Right renal pelvis (tissue), 4 donors: Measurements from ENCODE around the gene ATF2. TPM values are rescaled to one million over a fixed set of nuclear protein-coding genes. Genes with fewer than 3 reads are reported as not detected.
"Not testable (repeated sequence)": the region's sequence is repeated elsewhere in the genome, so short reads cannot be mapped to it uniquely, and the experiment has no call there.

Source experiments
- DNase-seq, 4 donors: peaks; one replicate each; pipeline ENCODE4 v3.0.0-alpha.2; 2013; ENCODE audit warnings: low read depth in 4 of 4, low spot score in 3 of 4, missing footprints in 1 of 4
- polyA plus RNA-seq, 4 donors: library from polyadenylated mRNA; unstranded; fragments of 120-200 nt; gene quantifications; one replicate each; pipeline ENCODE4 v1.2.1, GENCODE V29; 2013; ENCODE audit not compliant: insufficient read length in 4 of 4

ATF2 gene
- polyA plus RNA-seq, 4 donors = 54.6 to 71.0 (median 67.4) TPM

DNA sequence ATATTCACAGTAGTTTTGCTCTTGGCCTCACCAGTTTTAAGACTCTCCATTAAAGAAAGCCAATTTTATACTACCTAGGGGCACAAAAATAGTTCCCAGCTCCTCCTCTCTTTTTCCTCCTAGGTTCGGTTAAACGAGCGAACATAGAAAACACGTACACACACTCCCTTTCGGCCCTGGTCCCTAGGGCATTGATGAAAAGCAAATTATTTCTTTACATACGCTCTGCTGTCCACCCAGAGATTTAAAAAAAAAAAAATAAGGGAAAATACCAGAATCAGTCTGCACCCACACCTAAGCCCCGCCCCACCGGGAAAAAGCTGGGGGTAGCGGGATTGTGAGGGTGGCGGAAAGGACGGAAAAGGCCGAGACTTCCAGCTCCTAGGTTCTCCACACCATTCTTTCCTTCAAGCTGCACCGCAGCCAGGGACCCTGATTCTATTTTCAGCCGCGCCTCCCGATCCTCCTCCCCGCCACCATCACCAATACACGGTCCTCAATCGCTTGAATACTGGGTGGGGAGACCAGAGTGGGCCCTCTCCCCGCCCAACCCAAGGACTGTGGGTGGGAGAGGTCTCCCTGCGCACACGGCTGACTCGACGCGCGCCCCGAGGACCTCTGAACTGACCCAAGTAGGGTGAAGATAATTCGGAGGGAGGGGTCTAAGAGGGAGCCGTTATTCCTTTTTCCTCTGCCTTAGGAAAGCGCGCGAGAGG is 769 bp downstream of the ATF2 start:
- DNase-seq = peak in 3 of 4 donors; percentile 26 to 62 (median 43)

DNA sequence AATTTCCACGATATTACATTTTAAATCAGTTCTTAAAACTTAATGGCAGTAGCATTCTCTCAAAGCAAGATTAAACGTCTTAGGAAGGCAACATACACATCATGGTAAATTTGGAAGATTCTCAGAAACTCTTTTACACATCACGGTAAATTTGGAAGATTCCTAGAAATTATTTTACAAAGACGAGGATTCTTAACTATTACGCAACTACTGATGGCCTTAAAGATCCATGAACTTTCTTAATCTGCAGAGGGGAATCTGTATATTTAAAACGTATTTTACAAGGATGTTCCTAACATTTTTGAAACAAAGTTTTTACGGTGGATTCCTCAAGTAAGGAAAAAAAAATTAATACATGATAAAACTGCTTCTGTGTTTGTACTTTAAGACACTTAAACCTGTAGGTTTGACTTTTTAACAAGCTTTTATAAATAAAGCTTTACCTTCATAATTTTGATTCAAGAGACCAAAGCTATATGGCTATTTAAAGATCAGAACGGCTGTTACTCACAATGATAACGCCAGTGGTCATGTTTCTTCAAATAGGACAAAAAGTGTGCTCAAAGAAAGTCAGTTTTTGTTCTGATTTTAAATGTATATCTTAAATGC is 1.7 kb downstream of the ATF2 start:
- no peak for DNase-seq

DNA sequence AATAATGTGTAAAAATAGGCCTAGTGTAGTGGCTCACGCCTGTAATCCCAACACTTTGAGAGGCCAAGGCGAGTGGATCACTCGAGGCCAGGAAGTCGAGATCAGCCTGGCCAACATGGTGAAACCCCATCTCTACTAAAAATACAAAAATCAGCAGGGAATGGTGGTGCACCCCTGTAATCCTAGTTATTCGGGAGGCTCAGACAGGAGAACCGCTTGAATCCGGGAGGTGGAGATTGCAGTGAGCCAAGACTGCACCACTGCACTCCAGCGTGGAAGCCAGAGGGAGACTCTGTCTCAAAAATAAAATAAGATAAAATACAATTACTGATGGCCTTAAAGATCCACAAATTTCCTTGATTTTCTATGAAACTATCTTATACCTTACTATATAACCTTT is 3.8 kb downstream of the ATF2 start:
- DNase-seq = no peak

DNA sequence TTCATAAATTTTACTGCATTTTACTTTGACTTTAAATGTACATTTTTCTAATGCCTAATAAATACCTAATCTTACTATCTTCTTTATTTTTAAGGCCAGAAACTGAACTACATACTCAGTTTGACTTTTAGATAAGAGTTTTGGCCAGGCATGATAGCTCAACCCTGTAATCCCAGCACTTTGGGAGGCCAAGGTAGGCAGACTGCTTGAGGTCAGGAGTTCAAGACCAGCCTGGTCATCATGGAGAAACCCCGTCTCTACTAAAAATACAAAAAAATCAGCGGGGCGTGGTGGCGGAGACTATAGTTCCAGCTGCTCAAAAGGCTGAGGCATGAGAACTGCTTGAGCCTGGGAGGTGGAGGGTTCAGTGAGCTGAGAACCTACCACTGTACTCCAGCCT is 9.1 kb downstream of the ATF2 start:
- DNase-seq = no peak

DNA sequence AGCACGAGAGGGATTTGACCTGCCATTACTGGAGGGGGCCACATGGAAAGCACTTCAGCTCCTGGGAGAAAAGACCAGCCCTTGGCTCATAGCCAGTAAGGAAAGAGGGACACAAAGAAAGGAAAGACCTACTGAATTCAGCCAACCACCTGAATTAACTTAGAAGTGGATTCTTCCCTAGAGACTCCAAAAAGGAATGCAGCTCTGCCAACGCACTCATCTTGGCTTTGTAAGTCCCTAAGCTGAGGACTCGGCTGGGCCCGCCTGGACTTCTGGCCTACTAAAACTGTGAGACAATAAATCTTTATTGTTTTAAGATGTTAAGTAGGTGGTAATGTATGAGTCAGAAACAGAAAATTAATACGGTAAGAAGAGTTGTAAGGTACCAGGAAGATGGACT is 11.5 kb downstream of the ATF2 start:
- DNase-seq = no peak

DNA sequence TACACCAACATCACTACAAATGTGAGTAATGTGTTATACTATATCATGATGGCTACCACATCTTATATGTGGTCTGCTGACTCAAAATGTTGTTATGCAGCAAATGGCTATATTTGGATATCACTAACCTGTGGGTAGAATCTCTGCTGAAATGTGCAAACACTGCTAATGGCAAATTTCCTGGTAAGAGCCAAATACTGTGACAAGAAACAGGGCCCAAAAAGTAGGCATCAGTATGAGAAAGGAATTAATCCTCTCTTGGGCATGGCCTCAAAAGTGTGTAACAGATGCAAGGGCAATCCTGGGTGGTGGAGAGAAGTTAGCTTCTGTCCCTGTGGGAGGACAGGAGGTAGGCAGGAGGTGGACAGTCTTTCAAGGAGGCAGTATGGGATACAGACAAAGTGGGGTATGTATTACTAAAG is 13.3 kb downstream of the ATF2 start:
- no peak for DNase-seq

DNA sequence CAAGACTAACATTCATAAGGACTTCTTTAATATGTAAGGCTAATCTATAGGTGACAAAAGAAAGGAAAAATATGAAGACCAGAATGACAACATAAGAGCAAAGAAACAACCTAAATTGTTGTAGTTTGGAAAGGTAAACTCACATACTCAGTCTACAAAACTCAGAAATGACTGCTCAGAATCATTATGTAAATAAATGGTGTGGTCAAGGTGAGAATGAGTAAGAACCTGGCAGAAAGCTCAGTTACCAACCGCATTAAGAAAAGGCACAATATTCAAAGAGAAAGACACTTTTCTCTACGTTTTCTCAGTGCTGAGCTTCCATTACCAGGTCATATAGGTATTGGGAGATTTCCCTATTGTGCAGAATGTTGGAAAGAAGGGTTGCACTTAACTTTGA is 15.8 kb downstream of the ATF2 start:
- DNase-seq = no peak

DNA sequence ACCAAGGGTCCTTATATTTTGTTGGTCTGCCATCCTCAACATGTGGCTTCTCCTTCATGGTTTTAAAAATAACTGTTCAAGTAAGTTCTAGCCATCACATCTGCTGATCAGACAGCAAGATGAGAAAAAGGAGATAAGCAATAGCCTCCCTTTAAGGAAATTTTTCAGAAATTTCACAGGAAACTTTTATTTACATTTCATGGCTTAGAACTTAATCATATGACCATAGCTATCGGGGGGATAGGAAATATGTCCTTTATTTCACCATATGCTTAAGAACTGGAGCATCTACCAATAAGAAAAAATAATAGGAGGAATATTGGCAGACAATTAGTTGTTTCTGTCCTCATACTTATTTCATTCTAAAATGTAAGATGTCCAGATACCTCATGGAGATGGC is 16.2 kb downstream of the ATF2 start:
- no peak for DNase-seq

DNA sequence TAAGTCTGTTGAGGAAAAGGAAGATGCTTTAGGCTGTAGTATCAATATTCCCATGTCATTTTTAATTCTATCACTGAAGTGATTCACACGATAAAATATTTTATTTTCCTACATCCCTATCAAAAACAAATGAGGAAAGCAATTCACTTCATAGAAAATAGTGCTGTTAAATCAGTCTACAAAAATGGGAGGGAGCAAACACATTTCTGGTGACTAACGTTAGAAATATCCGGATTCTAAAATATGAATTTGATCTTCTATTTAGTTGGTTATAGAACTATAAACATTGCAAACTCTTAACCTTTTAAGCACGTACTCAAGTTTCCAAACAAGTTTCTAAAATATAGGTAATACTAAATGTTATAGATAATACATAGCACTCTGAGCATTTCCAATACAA is 20.8 kb downstream of the ATF2 start:
- no peak for DNase-seq

DNA sequence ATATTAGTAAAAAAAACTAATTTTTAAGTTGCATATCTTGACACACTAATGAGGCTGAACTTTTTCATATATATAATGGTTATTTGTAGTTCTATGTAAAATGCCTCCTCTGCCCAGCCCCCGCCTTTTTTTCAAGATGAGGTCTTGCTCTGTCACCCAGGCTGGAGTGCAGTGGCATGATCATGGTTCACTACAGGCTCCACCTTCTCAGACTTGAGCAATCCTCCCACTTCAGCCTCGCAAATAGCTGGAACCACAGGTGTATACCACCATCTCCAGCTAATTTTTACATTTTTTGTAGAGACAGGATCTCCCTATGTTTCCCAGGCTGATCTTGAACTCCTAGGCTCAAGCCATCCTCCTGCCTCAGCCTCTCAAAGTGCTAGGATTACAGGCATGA is 24.3 kb downstream of the ATF2 start:
- DNase-seq = no peak

DNA sequence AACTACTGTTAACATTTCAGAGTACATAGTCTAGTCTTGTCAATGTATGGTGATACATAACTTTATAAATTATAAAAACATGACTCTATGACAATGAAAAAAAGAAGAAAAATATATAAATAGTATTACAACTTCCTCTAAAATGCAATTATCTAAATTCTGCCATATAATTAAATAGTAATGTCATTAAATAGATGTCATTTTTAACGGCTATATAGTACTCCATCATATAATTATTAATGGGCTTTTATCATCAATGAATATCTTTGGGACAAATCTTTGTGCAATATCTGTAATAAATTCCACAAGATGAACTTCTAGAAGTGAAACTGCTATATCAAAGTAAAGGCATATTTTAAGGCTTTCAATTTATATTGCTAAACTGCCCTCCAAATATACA is 24.8 kb downstream of the ATF2 start:
- no peak for DNase-seq

DNA sequence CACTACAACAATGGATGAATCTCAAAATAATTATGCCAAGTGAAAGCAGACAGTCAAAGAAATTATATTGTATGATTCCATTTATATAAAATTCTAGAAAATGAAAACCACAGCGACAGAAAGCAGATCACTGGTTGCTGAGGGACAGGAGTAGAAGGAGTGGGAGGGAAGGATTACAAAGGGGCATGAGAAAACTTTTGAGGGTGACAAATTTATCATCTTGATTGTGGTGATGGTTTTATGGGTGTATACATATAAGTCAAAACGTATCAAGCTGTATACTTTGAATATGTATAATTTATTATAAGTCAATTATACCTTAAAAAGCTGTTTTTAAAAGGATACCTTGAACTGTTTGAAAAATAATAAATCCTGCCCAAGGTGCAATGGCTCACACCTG is 27.7 kb downstream of the ATF2 start:
- DNase-seq = no peak

DNA sequence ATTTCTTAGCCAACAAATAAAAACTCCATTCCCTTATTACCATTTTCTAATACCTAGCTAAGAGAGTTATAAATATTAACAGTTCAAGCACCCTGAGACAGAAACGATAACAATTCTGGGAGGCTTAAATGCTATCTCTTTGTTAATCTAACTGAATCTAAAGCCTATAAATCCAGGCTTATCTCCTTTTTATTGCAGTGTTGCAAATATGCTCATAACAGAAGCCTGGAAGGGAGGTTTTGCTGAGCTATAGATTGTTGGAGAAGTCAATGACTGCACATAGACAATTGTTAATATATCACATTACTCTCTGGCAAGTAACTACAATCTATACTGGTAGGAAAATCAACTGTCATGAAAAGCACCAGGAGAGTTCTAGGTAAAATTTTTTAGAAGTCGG is 30.2 kb downstream of the ATF2 start:
- no peak for DNase-seq

DNA sequence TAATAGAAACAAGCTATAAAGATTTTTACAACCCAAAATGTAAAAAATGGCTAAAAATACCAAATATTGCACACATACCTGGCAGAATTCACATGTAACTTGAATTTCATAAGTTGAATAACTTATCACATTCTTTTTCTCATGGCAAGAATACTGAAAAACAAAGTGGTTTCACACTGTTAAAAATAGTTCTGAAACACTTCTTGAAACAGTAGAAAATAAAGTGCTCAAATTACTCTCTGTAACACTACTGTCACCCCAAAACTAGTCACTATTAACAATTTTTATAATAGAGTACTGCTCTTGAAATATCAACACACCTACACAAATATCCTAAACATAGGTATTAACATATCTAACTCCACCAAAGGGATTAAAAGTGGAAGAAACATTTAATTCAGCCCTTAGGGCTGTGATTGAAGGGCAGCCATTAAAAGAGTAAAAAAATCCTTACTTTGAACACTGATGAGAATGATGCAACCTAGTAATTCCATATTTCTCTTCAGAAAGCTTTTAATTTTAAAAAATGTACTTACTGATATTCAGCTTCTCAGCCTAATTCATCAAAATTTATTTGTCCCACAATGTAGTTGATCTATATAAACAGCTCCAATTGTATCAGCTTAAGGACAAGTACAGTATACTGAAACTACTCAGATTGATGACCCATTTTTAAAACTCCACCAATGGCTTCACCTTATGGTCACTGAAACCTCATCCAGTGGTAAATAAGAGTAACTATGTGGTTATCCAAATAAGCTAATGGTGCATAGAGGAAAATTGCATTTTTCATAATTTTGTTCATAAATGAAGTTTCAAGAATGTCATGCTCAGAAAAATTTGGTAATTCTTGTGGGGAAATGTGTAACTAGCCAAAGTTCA is 31.4 kb downstream of the ATF2 start:
- no peak for DNase-seq

DNA sequence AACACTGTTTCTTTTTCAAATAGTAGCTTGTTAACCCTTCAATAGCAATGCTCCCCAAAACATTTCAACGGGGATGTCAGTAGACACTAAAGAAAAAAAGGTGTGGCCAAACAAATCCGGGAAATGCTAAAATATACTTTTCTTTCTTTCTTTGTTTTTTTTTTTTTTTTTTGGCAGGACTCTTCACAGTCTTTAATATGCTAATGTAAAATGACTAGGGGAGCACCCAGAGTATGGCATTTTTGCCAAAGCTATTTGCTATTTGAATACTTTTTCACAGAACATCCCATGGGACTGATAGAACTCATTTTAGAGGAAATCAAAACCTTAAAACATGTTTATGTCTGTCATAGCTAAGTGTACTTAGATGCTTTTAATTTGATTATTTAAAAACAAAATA is 32.1 kb downstream of the ATF2 start:
- DNase-seq = no peak

DNA sequence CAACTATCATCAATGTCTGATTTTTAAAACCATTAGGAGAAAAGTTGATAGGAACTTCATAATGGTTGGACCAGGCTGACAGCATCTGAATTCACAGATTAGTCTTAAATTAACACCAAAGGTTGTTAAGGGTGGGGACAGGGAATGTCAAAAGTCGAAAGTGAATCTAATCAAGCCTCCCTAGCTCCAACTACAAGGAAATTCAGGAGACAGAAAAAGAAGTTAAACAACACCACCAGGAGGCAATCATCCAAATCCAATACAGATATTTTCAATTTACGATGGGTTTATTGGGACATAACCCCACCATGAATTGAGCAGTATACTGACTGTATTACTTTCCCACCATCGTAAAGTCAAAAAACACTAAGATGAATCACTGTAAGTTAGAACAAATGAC is 32.8 kb downstream of the ATF2 start:
- DNase-seq = no peak

DNA sequence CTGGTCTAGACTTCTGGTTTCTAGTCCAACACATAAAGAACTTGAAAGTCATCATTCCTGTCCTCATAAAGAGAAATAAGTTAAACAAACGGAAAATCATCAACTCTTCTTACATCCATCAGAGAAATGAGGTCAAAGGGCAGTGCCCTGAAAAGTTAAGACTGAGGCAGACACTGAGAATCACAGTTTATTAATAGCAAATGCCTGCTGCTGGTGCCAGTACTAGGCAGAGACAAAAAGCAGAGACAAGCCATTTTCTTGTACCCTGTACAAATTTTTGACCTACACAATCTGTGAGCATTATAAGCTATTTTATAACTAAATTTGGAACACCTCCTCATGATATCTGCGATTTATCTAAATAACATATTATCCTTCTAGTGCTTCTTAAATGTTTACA is 36.8 kb downstream of the ATF2 start:
- DNase-seq = no peak

DNA sequence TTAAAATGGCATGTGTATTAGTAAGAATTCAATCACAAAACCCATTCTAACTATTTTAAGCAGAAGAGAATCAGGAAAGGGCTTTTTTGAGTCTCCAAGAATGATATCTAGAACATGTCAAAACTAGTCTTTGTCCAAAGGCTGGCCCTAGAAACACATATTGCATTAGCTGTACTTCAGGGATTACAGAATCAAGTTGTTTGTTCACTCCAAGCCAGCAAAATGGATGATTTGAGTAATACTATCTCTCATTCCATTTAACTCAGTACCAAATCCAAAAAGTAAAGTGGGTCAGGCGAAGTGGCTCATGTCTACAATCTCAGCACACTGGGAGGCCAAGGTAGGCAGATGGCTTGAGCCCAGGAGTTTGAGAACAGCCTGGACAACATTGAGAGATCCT is 41.3 kb downstream of the ATF2 start:
- DNase-seq = no peak

DNA sequence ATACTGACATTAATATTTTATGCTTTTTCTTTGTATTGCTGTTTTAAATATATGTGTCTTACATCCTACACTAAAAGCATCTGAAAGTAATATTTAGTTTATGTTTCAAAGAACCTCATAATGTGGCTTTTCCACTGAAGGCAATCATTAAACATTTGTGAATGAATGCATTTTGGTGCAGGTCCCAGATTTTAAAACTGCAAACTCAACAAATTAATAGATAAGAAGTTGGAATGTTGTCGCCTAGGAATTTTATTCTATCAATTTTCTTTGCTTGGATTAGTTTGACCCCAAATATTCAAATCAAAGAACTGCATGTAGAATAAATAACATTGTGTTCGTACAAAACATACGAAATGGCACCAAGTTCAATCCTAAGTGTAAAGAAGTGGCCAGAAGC is 44.7 kb downstream of the ATF2 start:
- no peak for DNase-seq

DNA sequence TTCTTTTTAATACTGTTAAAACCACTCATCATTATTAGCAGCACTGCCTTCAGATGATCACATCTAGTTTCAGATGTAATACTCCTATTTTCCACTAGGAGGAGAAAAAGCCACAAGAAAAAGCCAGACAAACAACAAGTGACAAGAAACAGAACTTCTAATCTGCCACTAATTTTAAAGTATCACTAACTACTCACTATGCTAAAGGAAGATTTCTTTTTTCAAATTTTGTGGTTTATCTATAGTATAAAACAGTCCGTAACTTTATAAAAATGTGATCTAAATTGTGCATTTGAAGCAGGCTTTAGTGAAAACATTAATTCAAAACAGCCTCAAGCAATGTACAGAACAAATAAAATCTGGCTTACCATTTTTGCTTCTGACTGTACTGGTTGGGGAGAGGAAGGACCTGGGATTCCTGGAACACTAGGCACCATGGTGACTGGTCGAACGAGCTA is 56.8 kb downstream of the ATF2 start:
- peak; percentile 17 to 27 (median 20) for DNase-seq

DNA sequence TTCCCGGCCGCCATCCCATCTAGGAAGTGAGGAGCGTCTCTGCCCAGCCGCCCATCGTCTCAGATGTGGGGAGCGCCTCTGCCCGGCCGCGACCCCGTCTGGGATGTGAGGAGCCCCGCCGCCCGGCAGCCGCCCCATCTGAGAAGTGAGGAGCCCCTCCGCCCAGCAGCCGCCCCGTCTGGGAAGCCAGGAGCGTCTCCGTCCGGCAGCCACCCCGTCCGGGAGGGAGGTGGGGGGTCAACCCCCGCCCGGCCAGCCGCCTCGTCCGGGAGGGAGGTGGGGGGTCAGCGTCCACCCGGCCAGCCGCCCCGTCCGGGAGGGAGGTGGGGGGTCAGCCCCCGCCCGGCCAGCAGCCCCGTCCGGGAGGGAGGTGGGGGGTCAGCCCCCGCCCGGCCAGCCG is 59.9 kb downstream of the ATF2 start:
- not testable (repeated sequence) for DNase-seq

DNA sequence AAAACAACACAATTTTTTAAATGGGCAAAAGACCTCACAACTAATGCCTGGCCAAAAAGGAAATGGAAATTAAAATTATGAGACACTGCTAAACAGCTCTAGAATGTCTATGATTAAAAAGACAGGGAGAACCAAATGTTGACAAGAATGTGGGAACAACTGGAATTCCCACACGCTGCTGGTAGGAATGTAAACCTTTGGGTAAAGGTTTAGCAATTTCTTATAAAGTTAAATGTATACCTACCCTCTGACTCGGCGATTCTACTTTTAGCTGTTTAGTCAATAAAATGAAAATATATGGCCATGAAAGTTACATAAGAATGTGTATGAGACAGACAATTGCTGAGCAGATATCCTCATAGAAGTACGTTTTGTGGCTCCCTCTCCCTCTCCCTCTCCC is 60.9 kb downstream of the ATF2 start:
- no peak for DNase-seq
